ENCODE measurements around the gene RTKN2. TPM values are rescaled to one million over a fixed set of nuclear protein-coding genes. Genes with fewer than 3 reads are reported as not detected.

Gene RTKN2
- total and polyA plus RNA-seq, 2 of the 4 experiments (the other 2 are of a cell fraction) = 0.75 to 0.90 TPM

DNA sequence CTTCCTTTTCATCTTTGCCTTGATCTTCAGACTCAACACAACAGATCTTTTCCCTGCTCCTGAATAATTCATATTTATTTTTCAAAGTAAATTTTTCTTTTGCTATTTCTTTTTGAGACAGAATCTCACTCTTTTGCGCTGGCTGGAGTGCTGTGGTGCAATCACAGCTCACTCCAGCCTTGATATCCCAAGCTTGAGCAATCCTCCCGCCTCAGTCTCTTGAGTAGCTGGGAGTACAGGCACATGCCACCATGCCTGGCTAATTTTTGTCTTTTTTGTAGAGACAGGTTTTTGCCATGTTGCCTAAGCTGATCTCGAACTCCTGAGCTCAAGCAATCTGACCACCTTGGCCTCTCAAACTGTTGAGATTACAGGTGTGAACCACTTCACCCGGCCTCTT is 9.2 kb downstream of the RTKN2 start:
- CTCF ChIA-PET = interaction anchor here (0.6 kb wide), 1 partner anchor 184 kb away, joined by 3 read pairs; no protein-coding TSS in a partner anchor
- Histone ChIP-seq H3K79me1 (ENCODE audit: low read depth in 1 of 2, low read length in 2 of 2) (peaks cover 0 to 10% of the 10 kb centered on the region in 2 experiments; a peak in 2 of 4 replicates), H3K9ac (ENCODE audit: low read depth, low read length) (no peak overlapping the region), H2BK20ac (ENCODE audit: low read depth, low read length) (no peak overlapping the region), H3K4me1 (ENCODE audit: control insufficient read depth, insufficient read depth, low read length) (peaks cover 2% of the 10 kb centered on the region; the same call in 1 of the 2 replicates), H3K36me3 (ENCODE audit: control insufficient read depth, insufficient read depth, low read length) (no peaks in the 10 kb centered on the region; the same call in 1 of the 2 replicates), H2AK9ac (replicated peaks; ENCODE audit: low read depth, low read length, poor library complexity) (no peak overlapping the region), H4K91ac (ENCODE audit: insufficient read depth, low read depth, low read length) (no peak overlapping the region), H3K4me3 (ENCODE audit: insufficient read depth, low read depth, low read length) (no peak overlapping the region), H2AFZ (replicated peaks; ENCODE audit: low read length, poor library complexity) (no peak overlapping the region), H4K5ac (ENCODE audit: low read depth, low read length) (no peak overlapping the region), H2AK5ac (ENCODE audit: low read depth, low read length) (no peak overlapping the region), H2BK15ac (ENCODE audit: low read depth, low read length) (no peak overlapping the region), H3K18ac (ENCODE audit: low read depth, low read length) (no peak overlapping the region), H3K14ac (replicated peaks; ENCODE audit: low read depth, low read length) (no peak overlapping the region), H3K27me3 (ENCODE audit: control insufficient read depth, insufficient read depth, low read length) (no peaks in the 10 kb centered on the region), H3K9me3 (ENCODE audit: control insufficient read depth, insufficient read depth, low read length) (no peaks in the 10 kb centered on the region), H4K20me1 (ENCODE audit: insufficient read depth, low read length) (no peaks in the 10 kb centered on the region), H3K9me1 (ENCODE audit: insufficient read depth, low read length) (no peaks in the 10 kb centered on the region), H3K23ac (ENCODE audit: low read depth, low read length) (no peak overlapping the region), H4K8ac (ENCODE audit: low read depth in 2 of 2, low read length in 2 of 2) (no peak overlapping the region), H3K56ac (ENCODE audit: extremely low read depth, insufficient read depth, low read length) (no peak overlapping the region), H3K4me2 (ENCODE audit: low read depth, low read length) (no peak overlapping the region), H3K4ac (ENCODE audit: low read depth, low read length) (no peak overlapping the region), H3K27ac (ENCODE audit: insufficient read depth, low read length) (no peak overlapping the region), H2BK5ac (ENCODE audit: low read depth, low read length, poor library complexity, severe bottlenecking) (no peak overlapping the region), H2BK120ac (ENCODE audit: low read depth, low read length) (no peak overlapping the region)
- WGBS, 2 experiments (ENCODE audit: extremely low coverage in 2 of 2, insufficient read length in 1 of 2) = 75% methylated on average over 2 of the region's 4 CpGs; no CpG with 5 or more reads in 1 of the 2 experiments
- in situ Hi-C loops (cut with MboI; ENCODE audit: low sequenced_read_pairs) (loop anchor here (25.0 kb wide), 1 partner anchor 553 kb away; the partner anchor contains the start of genes ADO and EGR2), intact Hi-C loops (cut with micrococcal nuclease) (no loop called here), dilution Hi-C loops (cut with HindIII; ENCODE audit: low sequenced_read_pairs, unreplicated experiment) (no loop called here)
- ATAC-seq (ENCODE audit: low read depth) (no peak), DNase-seq (no peak)
- no peak for TF ChIP-seq FOS (IDR thresholded peaks at IDR 0.05; ENCODE audit: low read depth, low read length)
- TF ChIP-seq RFX5 (IDR thresholded peaks at IDR 0.05; ENCODE audit: low read depth, low read length) = no peak
- TF ChIP-seq SMC3 (IDR thresholded peaks at IDR 0.05; ENCODE audit: low read depth, low read length) = no peak
- TF ChIP-seq, protein P1, sequence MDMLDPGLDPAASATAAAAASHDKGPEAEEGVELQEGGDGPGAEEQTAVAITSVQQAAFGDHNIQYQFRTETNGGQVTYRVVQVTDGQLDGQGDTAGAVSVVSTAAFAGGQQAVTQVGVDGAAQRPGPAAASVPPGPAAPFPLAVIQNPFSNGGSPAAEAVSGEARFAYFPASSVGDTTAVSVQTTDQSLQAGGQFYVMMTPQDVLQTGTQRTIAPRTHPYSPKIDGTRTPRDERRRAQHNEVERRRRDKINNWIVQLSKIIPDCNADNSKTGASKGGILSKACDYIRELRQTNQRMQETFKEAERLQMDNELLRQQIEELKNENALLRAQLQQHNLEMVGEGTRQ (IDR thresholded peaks at IDR 0.05; ENCODE audit: low read depth, low read length) = no peak
- no TSS peak for BruUV-seq (replicated peaks)
- POLR2A ChIA-PET (ENCODE audit: unreplicated experiment) = no interaction called here

All from IMR-90 (cell line).